HG02610 (cell line): Measurements from ENCODE around the gene AKAP6.
"Not testable (repeated sequence)": the region's sequence is repeated elsewhere in the genome, so short reads cannot be mapped to it uniquely, and the experiment has no call there.

ENCODE experiments used
- ATAC-seq: cut with Tn5 transposase; IDR thresholded peaks from one replicate; pipeline ENCODE4 v1.9.1; 2021; ENCODE audit warnings: mild to moderate bottlenecking, moderate library complexity; ENCODE audit not compliant: unreplicated experiment

Gene AKAP6

GRCh38 chr14:32370714-32371113 lies 41.6 kb downstream of the AKAP6 start:
- ATAC-seq, result no peak

GRCh38 chr14:32372154-32372553 lies 43.1 kb downstream of the AKAP6 start:
- no peak for ATAC-seq

- not testable (repeated sequence) for ATAC-seq
Observed at GRCh38 chr14:32373174-32373573, 44.1 kb downstream of the AKAP6 start.

- no peak for ATAC-seq
Observed at GRCh38 chr14:32374155-32374554, 45.1 kb downstream of the AKAP6 start.

GRCh38 chr14:32375663-32376062 lies 46.6 kb downstream of the AKAP6 start:
- ATAC-seq, result peak; percentile 75

GRCh38 chr14:32377046-32377646 lies 48.0 kb downstream of the AKAP6 start:
- ATAC-seq, result no peak

GRCh38 chr14:32378284-32378683 lies 49.2 kb downstream of the AKAP6 start:
- no peak for ATAC-seq

GRCh38 chr14:32379447-32379846 lies 50.3 kb downstream of the AKAP6 start:
- no peak for ATAC-seq

GRCh38 chr14:32381869-32382268 lies 52.8 kb downstream of the AKAP6 start:
- ATAC-seq, result no peak

- no peak for ATAC-seq
Observed at GRCh38 chr14:32382704-32383103, 53.6 kb downstream of the AKAP6 start.

- ATAC-seq, result no peak
Observed at GRCh38 chr14:32383364-32384009, 54.4 kb downstream of the AKAP6 start.

- no peak for ATAC-seq
Observed at GRCh38 chr14:32384464-32384863, 55.4 kb downstream of the AKAP6 start.

GRCh38 chr14:32387295-32387694 lies 58.2 kb downstream of the AKAP6 start:
- not testable (repeated sequence) for ATAC-seq

- no peak for ATAC-seq
Observed at GRCh38 chr14:32393119-32393518, 64.0 kb downstream of the AKAP6 start.

GRCh38 chr14:32394038-32394437 lies 64.9 kb downstream of the AKAP6 start:
- ATAC-seq, result no peak

- no peak for ATAC-seq
Observed at GRCh38 chr14:32396885-32397284, 67.8 kb downstream of the AKAP6 start.

GRCh38 chr14:32397861-32398640 lies 69.0 kb downstream of the AKAP6 start:
- ATAC-seq, result no peak

GRCh38 chr14:32399920-32400319 lies 70.8 kb downstream of the AKAP6 start:
- ATAC-seq, result peak; percentile 62

GRCh38 chr14:32400480-32400879 lies 71.4 kb downstream of the AKAP6 start:
- ATAC-seq, result no peak

GRCh38 chr14:32403021-32403420 lies 73.9 kb downstream of the AKAP6 start:
- no peak for ATAC-seq

- no peak for ATAC-seq
Observed at GRCh38 chr14:32403688-32404087, 74.6 kb downstream of the AKAP6 start.
